Fibroblast of upper back skin (primary cell): ENCODE measurements around the gene ITIH5.

Experiments used
- DNase-seq: peaks from one replicate; pipeline ENCODE4 v3.0.0-alpha.2; 2013

ITIH5 gene

DNA sequence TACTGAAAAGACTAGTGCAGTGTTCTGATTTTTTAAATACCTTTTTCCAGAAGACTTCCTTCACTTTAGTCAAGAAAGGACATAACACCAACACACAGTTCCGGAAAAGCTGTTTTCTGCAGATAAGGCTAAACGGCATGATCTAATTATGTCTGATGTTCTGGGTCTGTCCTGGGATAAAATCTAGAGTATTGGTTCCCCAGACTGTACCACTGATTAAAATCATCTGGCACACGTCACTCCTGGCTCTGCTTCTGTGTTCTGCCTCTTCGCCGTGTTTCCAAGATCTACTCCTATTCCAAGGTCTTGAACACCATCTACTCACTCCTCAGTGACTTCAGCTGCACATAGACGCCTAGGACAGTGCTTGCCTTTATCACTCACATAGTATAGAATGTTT, 155.2 kb downstream of the ITIH5 start:
- no peak for DNase-seq
